ENCODE measurements around the gene CNNM4.
"Not testable (repeated sequence)": the region's sequence is repeated elsewhere in the genome, so short reads cannot be mapped to it uniquely, and the experiment has no call there.

CNNM4 gene

DNA sequence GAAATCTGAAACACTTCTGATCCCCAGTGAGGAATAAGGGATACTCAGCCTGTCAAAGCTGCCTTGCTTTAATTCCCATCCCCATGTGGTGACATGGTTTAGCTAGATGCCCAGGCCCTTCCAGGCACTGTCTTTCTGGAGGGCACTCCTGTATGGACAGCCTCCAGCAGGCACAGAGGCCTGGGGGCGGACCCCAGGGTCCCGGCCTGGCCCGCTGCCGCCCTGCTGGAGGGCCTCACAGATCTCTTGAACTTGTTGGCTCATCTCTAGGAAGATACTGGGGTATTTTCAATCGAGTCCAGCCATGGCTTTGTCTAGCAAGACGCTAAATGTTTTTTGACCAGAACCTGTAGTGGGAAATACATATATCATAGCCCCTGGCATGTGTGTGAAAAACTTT is 34.4 kb downstream of the CNNM4 start:
- DNase-seq: no peak

DNA sequence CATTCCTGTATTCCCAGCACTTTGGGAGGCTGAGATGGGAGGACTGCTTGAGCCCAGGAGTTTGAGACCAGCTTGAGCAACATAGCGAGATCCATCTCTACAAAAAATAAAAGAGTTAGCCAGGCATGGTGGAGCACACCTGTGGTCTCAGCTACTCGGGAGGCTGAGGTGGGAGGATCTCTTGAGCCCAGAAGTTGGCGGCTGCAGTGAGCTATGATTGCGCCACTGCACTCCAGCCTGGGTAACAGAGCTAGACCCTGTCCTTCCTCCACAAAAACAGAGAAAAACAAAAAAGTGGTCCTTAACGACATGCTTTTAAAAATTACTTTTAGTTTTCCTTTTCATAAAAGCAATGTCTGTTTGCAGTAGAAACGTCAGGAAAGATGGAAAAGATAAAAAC is 35.8 kb downstream of the CNNM4 start:
- DNase-seq: not testable (repeated sequence)

DNA sequence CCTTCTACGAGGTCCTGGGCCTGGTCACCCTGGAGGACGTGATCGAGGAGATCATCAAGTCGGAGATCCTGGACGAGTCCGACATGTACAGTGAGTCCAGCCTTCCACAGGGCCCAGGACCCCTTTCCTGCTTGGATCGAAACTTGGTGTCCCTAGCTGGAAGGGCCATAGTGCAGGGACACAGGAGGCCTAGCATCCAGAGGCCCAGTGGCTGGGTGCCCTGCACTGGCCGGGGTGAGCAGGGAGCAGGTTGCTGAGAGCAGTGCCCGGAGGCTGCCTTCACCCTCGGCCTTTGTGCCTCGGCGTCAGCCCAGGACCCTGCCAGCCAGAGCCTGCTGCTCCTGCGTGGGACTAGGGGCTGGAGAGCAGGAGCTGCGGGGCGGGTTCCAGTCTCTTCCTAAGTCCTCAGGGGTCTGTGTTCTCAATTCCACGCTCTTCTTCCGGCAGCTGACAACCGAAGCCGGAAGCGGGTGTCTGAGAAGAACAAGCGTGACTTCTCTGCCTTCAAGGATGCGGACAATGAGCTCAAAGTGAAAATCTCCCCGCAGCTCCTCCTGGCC is 36.4 kb downstream of the CNNM4 start:
- DNase-seq: no peak

DNA sequence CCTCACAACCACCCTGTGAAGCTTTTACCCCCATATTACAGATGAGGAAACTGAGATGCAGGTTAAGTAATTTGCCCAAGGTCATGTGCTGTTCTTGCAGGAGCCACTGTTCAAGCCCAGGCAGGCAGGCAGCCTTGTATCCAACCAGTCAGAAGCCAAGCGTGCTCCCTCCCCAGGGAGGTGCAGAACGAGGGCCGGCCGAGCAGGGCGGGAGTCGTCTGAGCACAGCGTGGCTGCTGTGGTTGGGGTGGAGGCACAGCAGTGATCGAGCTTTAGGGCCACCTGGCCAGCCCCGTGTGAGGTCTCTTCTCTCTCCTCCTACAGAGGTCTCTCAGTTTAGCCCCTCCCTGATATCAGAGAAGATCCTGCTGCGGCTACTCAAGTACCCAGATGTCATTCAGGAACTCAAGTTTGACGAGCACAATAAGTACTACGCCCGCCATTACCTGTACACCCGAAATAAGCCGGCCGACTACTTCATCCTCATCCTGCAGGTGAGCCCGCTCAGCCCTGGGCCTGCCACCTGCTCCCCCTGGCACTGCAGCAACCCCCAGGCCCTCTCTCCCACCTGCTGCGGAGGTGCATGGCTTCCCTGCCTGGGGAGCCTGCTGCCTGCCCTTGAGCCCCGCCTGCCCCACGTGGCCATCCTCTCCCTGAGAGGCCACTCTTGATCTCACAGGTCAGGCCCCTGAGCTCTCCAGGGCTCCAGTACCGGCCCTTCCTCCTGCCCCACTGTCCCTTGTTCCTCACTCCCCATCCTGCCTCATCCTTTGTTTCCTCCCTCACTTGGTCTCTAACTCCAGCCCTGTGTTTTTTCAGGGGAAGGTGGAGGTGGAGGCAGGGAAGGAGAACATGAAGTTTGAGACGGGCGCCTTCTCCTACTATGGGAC is 38.3 kb downstream of the CNNM4 start:
- DNase-seq: no peak

DNA sequence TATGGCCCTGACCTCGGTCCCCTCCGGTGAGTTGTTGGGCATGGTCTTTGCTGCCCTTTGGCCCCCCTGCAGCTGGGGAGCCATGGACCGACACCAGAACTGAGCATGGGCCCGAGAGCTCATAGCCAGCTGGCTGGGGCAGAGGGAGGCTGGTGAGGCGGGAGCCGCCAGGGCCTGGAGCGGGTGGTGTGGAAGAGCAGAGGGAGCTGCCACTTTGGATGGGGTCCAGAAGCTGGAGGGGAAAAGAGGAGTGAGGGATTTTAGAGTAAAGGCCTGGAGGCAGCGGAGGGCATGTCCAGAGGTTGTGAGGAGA is 38.9 kb downstream of the CNNM4 start:
- no peak for DNase-seq

DNA sequence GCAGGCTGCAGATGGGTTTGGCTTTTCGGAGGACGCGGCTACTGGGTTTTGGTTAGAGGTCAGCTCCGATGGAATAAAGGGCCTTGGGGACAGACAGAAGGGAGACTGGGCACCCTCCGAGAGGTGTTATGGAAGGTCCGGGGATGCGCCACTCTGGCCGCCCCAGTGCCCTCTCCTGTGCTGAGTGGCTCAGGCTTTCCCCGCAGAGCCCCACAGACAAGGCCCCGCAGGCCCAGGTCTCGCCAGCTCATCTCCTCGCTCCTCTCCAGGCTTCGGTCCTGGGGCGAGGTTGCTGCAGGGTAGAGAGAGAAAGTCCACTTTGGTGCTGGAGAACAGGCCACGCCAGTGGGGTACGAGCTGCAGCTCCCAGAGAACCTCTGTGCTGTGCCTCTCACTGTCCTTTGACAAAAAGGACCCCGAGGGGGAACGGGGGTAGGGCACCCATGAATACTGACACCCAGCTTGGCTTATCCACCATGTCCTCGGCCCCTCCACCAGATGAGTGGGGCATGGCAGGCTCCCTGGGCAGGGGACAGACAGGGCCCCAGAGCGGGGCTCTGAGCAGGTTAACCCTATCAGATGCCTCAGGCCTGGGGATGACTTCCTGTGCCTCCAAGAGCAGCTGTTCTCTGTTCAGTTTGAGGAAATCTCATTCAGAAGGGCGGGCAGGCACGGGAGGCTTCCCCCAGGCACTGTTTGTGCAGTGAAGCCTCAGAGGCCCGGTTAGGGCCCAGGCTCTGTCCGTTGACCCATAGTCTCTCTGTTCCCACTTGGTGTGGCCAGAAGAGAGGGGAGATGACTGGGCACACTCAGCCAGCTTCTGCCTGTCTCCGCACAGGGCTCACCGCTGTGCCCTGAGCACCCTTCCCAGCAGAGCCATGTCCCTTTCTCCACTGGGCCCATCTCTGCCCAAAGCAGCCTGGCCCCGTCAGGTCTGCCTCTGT is 39.6 kb downstream of the CNNM4 start:
- no peak for DNase-seq

DNA sequence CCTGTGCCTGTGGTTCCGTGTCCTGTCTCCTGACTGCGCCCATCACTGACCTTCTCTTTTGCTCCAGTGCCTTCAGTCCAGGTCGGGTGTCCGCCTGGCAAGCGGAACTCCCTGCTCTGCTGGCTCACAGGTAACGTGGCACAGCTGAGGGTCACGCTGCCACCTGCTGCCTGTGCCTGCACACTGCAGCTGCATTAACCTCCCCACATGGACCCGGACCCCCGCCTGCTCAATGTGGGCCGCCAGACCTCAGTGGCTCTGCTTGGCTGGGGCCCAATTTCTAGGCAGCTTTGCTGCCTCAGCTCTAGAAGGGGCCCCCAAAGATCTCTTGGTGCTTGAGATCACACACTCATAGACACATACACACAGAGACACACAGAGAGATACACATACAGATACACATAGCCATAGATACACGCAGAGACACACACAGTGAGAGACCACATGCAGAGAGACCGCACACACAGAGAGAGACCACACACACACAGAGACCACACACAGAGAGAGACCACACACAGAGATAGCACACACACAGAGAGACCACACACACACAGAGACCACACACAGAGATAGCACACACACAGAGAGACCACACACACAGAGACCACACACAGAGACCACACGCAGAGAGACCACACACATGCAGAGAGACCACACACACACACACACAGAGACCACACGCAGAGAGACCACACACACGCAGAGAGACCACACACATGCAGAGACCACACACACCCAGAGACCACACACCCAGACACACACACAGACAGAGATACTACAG is 40.5 kb downstream of the CNNM4 start:
- peak; percentile 42 for DNase-seq

DNA sequence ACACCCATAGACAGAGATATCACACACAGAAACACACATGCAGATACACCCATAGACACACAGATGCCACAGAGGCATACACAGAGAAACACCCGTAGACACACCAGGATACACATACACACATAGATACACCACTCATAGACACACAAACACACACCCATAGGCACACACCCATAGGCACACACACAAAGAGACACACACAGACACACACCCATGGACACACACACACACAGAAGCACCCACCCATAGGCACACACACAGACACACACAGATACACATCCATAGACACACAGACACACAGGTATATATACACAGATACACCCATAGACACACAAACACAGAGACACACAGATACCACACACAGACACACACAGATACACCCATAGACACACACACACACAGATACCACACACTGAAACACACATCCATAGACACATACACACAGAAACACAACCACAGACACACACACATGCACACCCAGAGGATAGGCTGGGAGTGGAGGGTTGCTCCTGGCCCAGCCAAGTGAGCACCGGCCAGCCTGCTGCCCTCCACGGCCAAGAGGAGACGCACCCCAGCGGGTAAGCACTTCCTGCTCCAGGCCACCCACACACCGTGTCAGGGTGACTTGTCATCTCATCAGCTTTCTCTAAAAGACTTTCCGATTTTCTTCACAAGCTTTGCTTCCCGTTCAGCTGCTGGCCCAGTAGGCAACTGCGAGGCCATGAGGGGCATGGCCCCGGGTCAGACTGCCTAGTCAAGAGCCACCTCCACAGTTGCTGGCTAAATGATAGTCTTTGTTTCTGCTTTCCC is 41.3 kb downstream of the CNNM4 start:
- no peak for DNase-seq

DNA sequence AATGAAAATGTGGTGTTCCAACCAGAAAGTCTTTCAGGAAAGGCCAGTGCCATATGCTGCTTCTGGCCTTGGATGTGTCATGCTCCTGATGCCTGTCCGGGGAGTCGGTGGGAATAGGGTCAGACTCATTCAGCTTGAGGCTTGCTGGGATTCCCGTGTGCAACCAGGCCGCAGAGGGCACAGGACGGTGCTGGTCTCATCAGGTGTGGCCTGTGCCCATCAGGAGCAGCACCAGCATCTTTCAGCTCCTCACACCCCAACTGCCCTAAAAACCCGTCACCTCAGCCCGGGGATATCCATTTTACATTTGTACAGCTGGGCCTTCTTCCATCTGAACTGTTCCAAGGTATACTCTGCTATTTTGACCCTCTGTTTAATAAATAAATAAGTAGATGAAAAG is 42.0 kb downstream of the CNNM4 start:
- no peak for DNase-seq

DNA sequence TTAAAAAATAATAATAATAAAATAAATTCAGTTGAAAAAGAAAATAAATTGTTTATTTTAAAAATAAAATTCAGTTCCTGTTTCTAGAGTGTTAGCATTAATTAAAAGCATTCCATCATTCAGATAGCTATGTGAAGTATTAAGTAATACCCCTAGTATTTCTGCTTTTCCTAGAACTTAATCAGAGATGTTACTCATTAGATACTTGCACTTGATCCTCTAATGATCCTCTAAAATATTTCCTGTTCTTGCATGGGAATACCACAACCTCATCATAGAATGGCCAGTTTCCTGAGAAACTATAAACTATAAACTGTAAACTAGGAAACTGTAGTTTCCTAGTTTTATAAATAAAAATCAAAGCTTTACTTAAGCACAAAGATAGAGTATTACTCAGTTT is 44.3 kb downstream of the CNNM4 start:
- no peak for DNase-seq

DNA sequence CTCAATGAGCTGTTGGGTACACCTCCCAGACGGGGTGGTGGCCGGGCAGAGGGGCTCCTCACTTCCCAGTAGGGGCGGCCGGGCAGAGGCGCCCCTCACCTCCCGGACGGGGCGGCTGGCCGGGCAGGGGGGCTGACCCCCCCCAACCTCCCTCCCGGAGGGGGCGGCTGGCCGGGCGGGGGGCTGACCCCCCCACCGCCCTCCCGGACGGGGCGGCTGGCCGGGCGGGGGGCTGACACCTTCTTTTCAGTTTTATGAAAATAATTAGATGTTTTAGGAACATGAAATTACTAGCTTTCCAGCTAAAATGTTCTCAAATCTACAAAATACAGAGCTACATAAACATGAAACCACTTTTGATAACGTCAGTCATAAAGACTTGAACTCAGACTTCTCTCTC is 45.2 kb downstream of the CNNM4 start:
- DNase-seq: not testable (repeated sequence)

DNA sequence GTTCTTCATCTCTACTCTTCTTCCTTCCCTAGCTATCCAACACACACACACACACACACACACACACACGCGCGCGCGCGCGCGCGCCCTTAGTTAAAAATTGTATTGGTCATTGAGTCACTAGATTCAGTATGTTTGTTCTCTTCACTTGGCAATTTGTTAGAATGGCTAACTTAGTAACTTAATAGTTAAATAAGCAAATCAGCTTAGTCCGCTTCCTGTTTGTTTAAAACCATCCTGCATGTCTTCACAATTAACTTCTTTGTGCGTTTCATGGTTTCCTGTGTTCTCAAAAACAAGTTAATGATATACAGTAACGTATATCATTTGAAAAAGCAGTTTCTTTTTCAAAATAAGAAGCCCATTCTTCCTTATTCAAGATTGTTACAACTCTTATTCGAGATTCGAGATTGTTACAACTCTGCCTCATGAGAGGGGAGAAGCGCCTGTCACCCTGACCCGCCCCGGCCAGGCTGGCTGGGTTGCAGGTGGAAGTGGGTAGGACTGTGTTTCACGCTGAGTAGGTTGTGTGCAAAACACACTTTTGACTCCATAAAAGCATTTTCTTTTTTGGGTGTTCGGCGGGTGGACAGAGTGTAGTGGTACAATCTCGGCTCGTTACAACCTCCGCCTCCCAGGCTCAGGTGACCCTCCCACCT is 45.9 kb downstream of the CNNM4 start:
- no peak for DNase-seq

DNA sequence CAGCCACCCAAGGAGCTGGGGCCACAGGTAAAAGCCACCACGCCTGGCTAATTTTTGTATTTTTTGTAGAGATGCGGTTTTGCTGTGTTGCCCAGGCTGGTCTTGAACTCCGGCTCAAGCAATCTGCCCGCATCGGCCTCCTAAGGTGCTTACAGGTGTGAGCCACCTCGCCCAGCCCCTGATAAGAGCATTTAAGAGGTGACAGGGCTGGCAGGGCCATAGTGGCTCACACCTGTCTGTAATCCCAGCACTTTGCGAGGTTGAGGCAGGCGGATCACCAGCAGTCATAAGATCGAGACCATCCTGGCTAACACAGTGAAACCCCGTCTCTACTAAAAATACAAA is 46.4 kb downstream of the CNNM4 start:
- DNase-seq: no peak

DNA sequence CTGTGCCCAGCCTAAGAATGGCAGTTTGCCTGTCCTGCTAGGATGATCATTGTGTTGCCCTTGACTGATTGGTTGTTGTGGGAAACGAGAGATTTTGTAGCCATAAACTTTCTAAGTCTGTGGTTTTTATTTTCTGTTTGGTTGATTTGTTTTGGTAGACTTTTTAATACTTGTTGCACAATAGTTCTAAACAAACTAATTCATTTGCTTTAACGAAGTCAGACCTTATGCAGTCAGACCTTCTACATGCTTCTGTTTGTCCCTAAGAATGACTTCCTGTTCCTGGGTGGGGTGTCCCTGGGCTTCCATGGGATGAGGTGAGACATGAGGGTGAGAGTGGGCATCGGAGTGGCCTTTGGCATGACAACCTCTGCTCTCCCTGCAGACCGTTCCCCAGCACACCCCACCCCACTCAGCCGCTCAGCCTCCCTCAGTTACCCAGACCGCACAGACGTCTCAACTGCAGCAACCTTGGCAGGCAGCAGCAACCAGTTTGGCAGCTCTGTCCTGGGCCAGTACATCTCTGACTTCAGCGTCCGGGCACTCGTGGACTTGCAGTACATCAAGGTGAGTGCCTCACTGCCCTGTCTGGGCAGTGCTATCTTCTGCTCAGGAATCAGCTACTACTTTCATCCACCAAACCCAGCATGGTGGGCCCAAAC is 47.6 kb downstream of the CNNM4 start:
- no peak for DNase-seq

DNA sequence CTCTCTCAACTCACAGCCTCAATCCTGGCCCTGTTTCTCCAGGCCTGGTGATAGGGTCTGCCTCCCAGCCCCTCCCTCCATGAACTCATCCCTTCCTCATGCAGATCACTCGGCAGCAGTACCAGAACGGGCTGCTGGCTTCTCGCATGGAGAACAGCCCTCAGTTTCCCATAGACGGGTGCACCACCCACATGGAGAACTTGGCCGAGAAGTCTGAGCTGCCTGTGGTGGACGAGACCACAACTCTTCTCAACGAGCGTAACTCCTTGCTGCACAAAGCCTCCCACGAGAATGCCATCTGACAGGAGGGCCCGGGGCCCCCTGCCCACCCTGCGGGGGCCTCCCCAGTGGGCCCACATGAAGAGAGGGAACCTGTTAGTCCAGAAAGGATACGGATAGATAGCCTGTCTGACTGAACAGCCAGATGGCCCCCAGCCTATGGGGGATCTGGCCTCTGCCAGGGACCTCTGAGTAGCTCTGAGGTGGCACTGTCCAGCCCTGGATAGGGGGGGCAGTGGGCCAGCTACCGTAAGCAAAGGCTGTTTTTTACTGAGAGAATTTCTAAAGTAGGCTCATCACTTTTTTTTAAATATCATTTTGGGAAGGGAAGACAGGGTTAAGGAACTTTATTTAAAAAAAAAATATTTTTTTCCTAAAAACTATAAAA is 48.6 kb downstream of the CNNM4 start:
- DNase-seq: no peak

DNA sequence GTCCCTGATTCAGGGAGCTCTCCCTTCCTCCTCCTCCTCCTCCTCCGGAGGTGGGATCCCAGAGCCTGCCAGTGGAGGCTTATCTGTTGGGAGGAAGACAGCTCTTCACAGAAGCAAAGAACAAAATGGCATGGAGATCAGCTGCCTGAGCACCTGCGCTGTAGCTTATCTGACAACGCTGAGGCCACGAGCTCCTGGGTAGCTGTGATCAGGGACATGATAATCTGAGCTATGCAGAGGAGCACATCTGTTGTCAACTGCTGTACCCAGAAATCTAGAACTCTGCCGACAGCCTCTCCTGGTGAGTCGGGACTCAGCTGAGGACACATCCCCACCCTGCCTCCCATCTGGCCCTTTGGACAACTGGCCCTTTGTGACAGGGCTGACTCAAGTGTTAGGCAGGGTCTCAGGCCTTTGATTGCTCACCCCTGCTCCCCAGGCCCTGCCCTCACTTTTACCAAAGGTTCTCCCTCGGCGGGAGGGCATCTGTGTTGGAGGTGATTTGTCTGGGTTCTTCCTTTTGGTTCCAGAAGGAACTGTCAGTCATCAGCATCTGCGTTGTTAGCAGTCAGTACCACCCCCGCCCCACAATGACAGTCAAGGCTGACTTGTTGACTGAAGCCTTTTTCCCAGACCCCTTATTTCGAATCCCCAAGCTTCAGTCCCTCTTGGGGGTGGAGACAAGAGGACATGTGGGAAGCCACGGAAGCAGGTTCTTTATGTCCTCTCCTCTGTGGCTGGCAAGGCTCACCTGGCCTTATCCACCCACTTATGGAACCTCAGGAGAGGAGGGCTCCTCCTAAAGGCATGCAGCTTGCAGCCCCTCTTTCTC is 49.5 kb downstream of the CNNM4 start:
- no peak for DNase-seq

DNA sequence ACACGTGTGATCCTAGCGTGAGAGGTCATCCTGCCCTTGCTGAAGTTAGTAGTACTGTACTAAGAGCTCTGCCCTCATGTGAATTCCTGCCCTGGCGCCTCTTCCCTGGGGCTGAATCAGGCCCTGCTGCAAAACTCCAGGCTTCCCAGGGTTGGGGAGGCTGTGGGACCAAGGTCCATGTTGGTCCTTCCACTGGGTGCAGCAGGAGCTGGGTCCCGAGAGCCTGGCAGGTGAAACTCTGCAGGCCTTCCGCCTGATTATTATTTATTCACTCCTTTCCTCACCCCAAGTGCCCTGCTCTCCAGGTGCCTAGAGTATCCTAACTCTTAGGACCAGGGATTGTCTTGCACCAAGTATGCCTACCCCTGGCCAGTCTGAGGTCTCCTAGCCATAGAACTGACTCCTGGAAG is 50.1 kb downstream of the CNNM4 start:
- no peak for DNase-seq

DNA sequence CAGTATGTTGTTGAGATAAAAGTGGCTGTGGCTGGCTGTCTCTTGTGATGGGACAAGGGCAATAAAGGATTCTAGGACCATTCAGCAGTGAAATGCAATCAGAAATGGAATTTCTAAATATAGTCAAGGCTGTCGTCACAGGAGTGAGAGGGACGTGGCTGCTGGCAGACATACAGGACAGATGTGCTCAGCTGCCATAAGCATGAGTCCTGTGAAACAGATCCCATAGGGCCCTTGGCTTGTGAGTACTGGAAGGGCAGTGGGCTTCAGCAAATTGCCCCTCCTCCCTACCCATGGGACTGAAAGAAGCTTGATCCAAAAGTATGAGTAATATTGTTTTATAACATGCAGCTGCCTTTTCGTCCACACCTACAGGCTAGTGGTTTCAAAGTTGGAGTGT is 51.2 kb downstream of the CNNM4 start:
- no peak for DNase-seq

DNA sequence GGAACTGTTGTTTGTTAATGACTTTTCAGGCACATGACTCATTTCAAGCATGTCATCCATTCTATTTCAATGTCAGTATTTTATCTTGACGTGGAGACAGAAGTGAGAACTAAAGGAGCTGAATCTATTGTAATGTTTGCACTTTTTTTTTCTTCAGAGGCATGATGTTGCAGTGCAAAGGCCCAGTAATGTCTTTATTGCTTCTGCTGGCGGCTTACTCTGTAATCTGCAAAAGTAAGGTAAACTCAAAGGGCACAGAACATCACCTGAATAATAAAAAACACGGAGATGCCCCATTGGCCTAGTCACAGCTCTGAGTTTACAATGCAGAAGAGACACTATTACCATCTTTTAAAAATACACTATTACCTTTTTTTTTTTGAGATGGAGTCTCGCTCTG is 53.0 kb downstream of the CNNM4 start:
- no peak for DNase-seq
